Astrocyte of the cerebellum (primary cell): ENCODE measurements around the gene NAA80.
A peak's percentile ranks its signal among the peaks of the same experiment; 100 is the strongest.
"Not testable (repeated sequence)": the region's sequence is repeated elsewhere in the genome, so short reads cannot be mapped to it uniquely, and the experiment has no call there.

ENCODE experiments used
- DNase-seq: peaks from one replicate; pipeline ENCODE4 v3.0.0-alpha.2; 2011; ENCODE audit warnings: low read depth
- H3K4me3 ChIP-seq: 2 replicates; pipeline ENCODE4 v1.5.1; 2011; ENCODE audit warnings: mild to moderate bottlenecking, low read depth, low read length, moderate library complexity
- CTCF ChIP-seq: IDR thresholded peaks from 2 replicates; pipeline ENCODE4 v1.5.1; 2012; ENCODE audit warnings: low read length, low read depth, moderate library complexity, mild to moderate bottlenecking; ENCODE audit errors: missing control alignments
- in situ Hi-C: cut with HindIII; loops from 2 replicates; pipeline ENCODE4 v1.10.0; 2017; ENCODE audit warnings: low sequenced_read_pairs

The NAA80 gene

GRCh38 chr3:50316657-50317242, 17.5 kb upstream of the NAA80 start:
- no peak for TF ChIP-seq CTCF
- H3K4me3 ChIP-seq: no peak overlapping the region
- in situ Hi-C loops: no loop called here
- no peak for DNase-seq

- in situ Hi-C loops: no loop called here
- no peak overlapping the region for H3K4me3 ChIP-seq
- DNase-seq: no peak
- no peak for TF ChIP-seq CTCF
Observed at GRCh38 chr3:50314816-50315215, 15.6 kb upstream of the NAA80 start.

GRCh38 chr3:50314342-50314741, 15.1 kb upstream of the NAA80 start:
- in situ Hi-C loops: no loop called here
- no peak overlapping the region for H3K4me3 ChIP-seq
- no peak for TF ChIP-seq CTCF
- no peak for DNase-seq

GRCh38 chr3:50312041-50312440, 12.8 kb upstream of the NAA80 start:
- H3K4me3 ChIP-seq, in situ Hi-C loops, DNase-seq: not testable (repeated sequence)

- TF ChIP-seq CTCF: no peak
- in situ Hi-C loops: no loop called here
- no peak for DNase-seq
Observed at GRCh38 chr3:50304601-50305000, 5.4 kb upstream of the NAA80 start.

GRCh38 chr3:50303013-50303815, 4.0 kb upstream of the NAA80 start, which contains the start of gene HYAL1:
Gene HYAL1, minus strand, starts transcription at chr3:50303574. Its CDS starts 618 bp downstream, at chr3:50302956.
- H3K4me3 ChIP-seq: no peak within 1 kb of the TSS
- no peak for DNase-seq
- in situ Hi-C loops: no loop called here
- peak; percentile 9 for TF ChIP-seq CTCF

More at GRCh38 chr3:50304601-50305000, 5.4 kb upstream of the NAA80 start:
- H3K4me3 ChIP-seq: no peak overlapping the region
